ENCODE results near the gene SLC44A4. TPM values are rescaled to one million over a fixed set of nuclear protein-coding genes. Genes with fewer than 3 reads are reported as not detected.

The SLC44A4 gene
- total and polyA plus RNA-seq, 7 donors = 0.03 to 0.24 (median 0.14) TPM; not detected in 2

DNA sequence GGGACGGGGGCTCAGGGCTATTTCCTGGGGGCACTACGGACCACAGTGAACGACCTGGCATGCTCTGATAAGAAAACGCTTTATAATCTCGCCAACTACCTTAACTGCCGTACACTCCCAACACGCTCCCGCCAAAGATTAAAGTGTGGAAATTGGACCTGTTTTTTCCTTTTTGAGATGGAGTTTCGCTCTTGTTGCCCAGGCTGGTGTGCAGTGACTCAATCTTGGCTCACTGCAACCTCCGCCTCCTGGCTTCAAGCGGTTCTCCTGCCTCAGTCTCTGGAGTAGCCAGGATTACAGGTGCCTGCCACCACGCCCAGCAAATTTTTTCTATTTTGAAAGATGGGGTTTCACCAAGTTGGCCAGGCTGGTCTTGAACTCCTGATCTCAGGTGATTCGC is 346 bp upstream of the SLC44A4 start:
- no peak for ATAC-seq
- 80 to 82% (median 80%) methylated on average over 13 of the region's 13 CpGs for WGBS, 3 donors
- no peak for TF ChIP-seq CTCF (IDR thresholded peaks at IDR 0.05)
- Histone ChIP-seq H3K27ac (no peak overlapping the region), H3K9me3 (no peaks in the 10 kb centered on the region), H3K4me1 (no peaks in the 10 kb centered on the region), H3K36me3 (ENCODE audit: insufficient read depth in 1 of 2, low read depth in 1 of 2) (peaks cover 2 to 46% of the 10 kb centered on the region in 2 donors), H3K4me3 (no peak overlapping the region), H3K27me3 (ENCODE audit: insufficient read depth in 3 of 3, low read length in 2 of 3) (no peaks in the 10 kb centered on the region)
- intact Hi-C loops (cut with DNase I) = no loop called here
- DNase-seq = no peak

DNA sequence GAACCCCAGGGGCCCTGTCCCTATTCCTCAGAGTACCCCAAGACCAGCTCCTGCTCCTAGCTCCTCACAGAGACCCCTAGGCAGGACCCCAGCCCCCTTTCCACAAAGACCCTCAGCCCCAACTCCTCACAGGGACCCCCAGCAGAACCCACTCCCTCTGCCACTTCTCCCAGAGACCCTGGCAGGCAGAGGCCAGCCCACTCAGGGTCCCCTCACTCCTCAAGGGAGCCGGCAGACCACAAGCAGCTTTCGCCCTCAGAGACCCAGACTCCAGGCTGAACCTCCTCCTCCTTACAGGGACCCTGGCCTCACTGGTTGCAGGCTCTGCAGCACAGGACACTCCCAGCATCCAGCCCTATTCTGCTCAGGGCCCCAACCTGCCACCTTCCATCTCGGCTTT is 575 bp downstream of the SLC44A4 start:
- Histone ChIP-seq H3K27ac (no peak overlapping the region), H3K9me3 (no peaks in the 10 kb centered on the region), H3K27me3 (ENCODE audit: insufficient read depth in 3 of 3, low read length in 2 of 3) (no peaks in the 10 kb centered on the region), H3K36me3 (ENCODE audit: insufficient read depth in 1 of 2, low read depth in 1 of 2) (peaks cover 2 to 37% of the 10 kb centered on the region in 2 donors), H3K4me3 (no peak overlapping the region), H3K4me1 (no peaks in the 10 kb centered on the region)
- intact Hi-C loops (cut with DNase I) = no loop called here
- ATAC-seq (peak in 1 of 4 donors; percentile 33), DNase-seq (no peak)
- WGBS, 3 donors = 71 to 80% (median 78%) methylated on average over 3 of the region's 3 CpGs
- TF ChIP-seq CTCF (IDR thresholded peaks at IDR 0.05) = no peak

DNA sequence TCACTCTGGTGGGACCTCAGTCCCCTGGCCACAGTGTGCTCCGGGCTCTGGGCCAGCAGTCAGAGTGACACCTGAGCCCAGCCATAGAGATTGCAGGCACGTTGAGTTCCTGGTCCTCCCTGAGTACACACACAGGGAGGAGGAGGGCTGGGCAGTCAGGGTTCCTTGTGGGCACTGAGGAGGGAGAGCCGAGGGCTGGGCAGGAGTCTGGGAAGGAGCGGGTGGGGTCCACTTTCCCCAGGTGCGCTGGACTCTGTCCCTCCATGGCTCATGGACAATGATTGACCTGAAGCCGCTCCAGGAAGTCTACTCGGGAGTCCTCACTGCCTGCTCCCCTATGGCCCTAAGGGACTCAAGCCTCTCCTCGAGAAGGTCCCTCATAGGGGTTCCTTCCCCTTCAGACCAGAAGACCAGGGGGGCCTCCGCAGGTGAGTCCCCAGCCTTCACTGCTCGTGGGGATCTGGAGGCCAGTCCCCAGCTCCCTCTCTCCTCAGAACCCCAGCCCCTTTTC is 1.1 kb downstream of the SLC44A4 start:
- Histone ChIP-seq H3K36me3 (ENCODE audit: insufficient read depth in 1 of 2, low read depth in 1 of 2) (peaks cover 2 to 32% of the 10 kb centered on the region in 2 donors), H3K27ac (no peak overlapping the region), H3K4me1 (no peaks in the 10 kb centered on the region), H3K9me3 (no peaks in the 10 kb centered on the region), H3K27me3 (ENCODE audit: insufficient read depth in 3 of 3, low read length in 2 of 3) (no peaks in the 10 kb centered on the region), H3K4me3 (no peak overlapping the region)
- no peak for DNase-seq
- intact Hi-C loops (cut with DNase I) = no loop called here
- WGBS, 3 donors = 60 to 67% (median 61%) methylated on average over 9 to 10 of the region's 10 CpGs
- no peak for TF ChIP-seq CTCF (IDR thresholded peaks at IDR 0.05)
- peak in 2 of 4 donors; percentile 21 to 22 for ATAC-seq

GRCh38 chr6:31877125-31877650 is 1.6 kb downstream of the SLC44A4 start:
- Histone ChIP-seq H3K4me3 (no peak overlapping the region), H3K36me3 (ENCODE audit: insufficient read depth in 1 of 2, low read depth in 1 of 2) (peaks cover 2 to 27% of the 10 kb centered on the region in 2 donors), H3K27ac (no peak overlapping the region), H3K4me1 (no peaks in the 10 kb centered on the region), H3K9me3 (no peaks in the 10 kb centered on the region), H3K27me3 (ENCODE audit: insufficient read depth in 3 of 3, low read length in 2 of 3) (no peaks in the 10 kb centered on the region)
- DNase-seq (no peak), ATAC-seq (no peak)
- WGBS, 3 donors = 48 to 72% (median 59%) methylated on average over 2 to 3 of the region's 3 CpGs
- TF ChIP-seq CTCF (IDR thresholded peaks at IDR 0.05) = no peak
- intact Hi-C loops (cut with DNase I) = no loop called here

GRCh38 chr6:31876357-31876756 is 2.4 kb downstream of the SLC44A4 start:
- no peak for DNase-seq

More at GRCh38 chr6:31876357-31876756, 2.4 kb downstream of the SLC44A4 start:
- ATAC-seq = no peak
- Histone ChIP-seq H3K9me3 (no peaks in the 10 kb centered on the region), H3K36me3 (ENCODE audit: insufficient read depth in 1 of 2, low read depth in 1 of 2) (peaks cover 0 to 19% of the 10 kb centered on the region in 2 donors), H3K27me3 (ENCODE audit: insufficient read depth in 3 of 3, low read length in 2 of 3) (no peaks in the 10 kb centered on the region), H3K4me1 (no peaks in the 10 kb centered on the region), H3K4me3 (no peak overlapping the region), H3K27ac (no peak overlapping the region)
- WGBS, 3 donors = 80 to 91% (median 81%) methylated on average over 7 of the region's 7 CpGs
- no peak for TF ChIP-seq CTCF (IDR thresholded peaks at IDR 0.05)
- intact Hi-C loops (cut with DNase I) = no loop called here

Data from psoas muscle (tissue), 8 donors.